Measurements from ENCODE around the gene KRIT1. TPM values are rescaled to one million over a fixed set of nuclear protein-coding genes. Genes with fewer than 3 reads are reported as not detected.

Gene KRIT1
- polyA plus RNA-seq, 1 of the 3 experiments (the other 2 are of a cell fraction) = 38.5 TPM

- TF ChIP-seq ZBTB33 (IDR thresholded peaks at IDR 0.05; ENCODE audit: borderline replicate concordance, low read depth) (no peak), IRF3 (IDR thresholded peaks at IDR 0.05; ENCODE audit: low read depth, low read length) (no peak), GABPA (IDR thresholded peaks at IDR 0.05; ENCODE audit: low read depth) (no peak)
Measured at GRCh38 chr7:92266415-92267241, 20.9 kb upstream of the KRIT1 start (continued).

- CTCF ChIA-PET = no interaction called here
- H3K4me2 ChIP-seq = no peak overlapping the region
- no peak overlapping the region for H3K27ac ChIP-seq (ENCODE audit: low read depth in 2 of 2, low read length in 1 of 2)
Measured at GRCh38 chr7:92260248-92260781, 14.6 kb upstream of the KRIT1 start.

GRCh38 chr7:92259610-92260247 is 14.0 kb upstream of the KRIT1 start:
- Histone ChIP-seq H3K79me2 (ENCODE audit: insufficient read depth) (peaks cover 98% of the 10 kb centered on the region), H4K20me1 (ENCODE audit: insufficient read depth) (peaks cover 22% of the 10 kb centered on the region; the same call in 1 of the 2 replicates), H3K27ac (ENCODE audit: low read depth in 2 of 2, low read length in 1 of 2) (no peak overlapping the region), H3K27me3 (ENCODE audit: insufficient read depth) (no peaks in the 10 kb centered on the region), H3K9me2 (no peaks in the 10 kb centered on the region), H3K4me2 (no peak overlapping the region), H3K4me3 (ENCODE audit: low read depth in 2 of 2, low read length in 1 of 2) (no peak overlapping the region), H3F3A (replicated peaks; ENCODE audit: insufficient read depth) (peaks cover 13% of the 10 kb centered on the region), H3K36me3 (replicated peaks in 1 of 2; ENCODE audit: control insufficient read depth in 1 of 2, insufficient read depth in 2 of 2, low read length in 1 of 2) (peaks cover 4 to 23% of the 10 kb centered on the region in 2 experiments), H2AFZ (ENCODE audit: low read depth) (no peak overlapping the region), H3K9ac (no peak overlapping the region), H3K4me1 (ENCODE audit: control insufficient read depth in 1 of 2, insufficient read depth in 2 of 2, low read depth in 1 of 2, low read length in 1 of 2) (no peaks in the 10 kb centered on the region; a peak in 1 of 4 replicates), H3K9me3 (peaks cover 15% of the 10 kb centered on the region)
- ChIA-PET CTCF (interaction anchor here (1.2 kb wide), 1 partner anchor 19 kb away, joined by 3 read pairs; no protein-coding TSS in a partner anchor), POLR2A (no interaction called here)
- no peak for DNase-seq
- 92% methylated on average over 2 of the region's 2 CpGs for WGBS (ENCODE audit: low lambda C conversion rate)
- TF ChIP-seq GATA2 (CRISPR knock-in tag; IDR thresholded peaks at IDR 0.05) = no peak
- no peak for TF ChIP-seq CHD2 (IDR thresholded peaks at IDR 0.05; ENCODE audit: low read length, partially characterized antibody)
- TF ChIP-seq REST (IDR thresholded peaks at IDR 0.05; ENCODE audit: low read depth, low read length) = no peak
- no peak for TF ChIP-seq TEAD4 (IDR thresholded peaks at IDR 0.05; ENCODE audit: borderline replicate concordance, insufficient read depth)
- no peak for TF ChIP-seq FOXJ3 (CRISPR knock-in tag; IDR thresholded peaks at IDR 0.05)
- TF ChIP-seq EP300 (IDR thresholded peaks at IDR 0.05; ENCODE audit: borderline replicate concordance in 1 of 2, low read depth in 1 of 2, low read length in 1 of 2) = no peak
- TF ChIP-seq IRF3 (IDR thresholded peaks at IDR 0.05; ENCODE audit: low read depth, low read length) = no peak
- no peak for TF ChIP-seq JUND (IDR thresholded peaks at IDR 0.05)
- no peak for TF ChIP-seq SIN3A (IDR thresholded peaks at IDR 0.05; ENCODE audit: borderline replicate concordance, low read depth, low read length)
- no peak for TF ChIP-seq MEF2A (IDR thresholded peaks at IDR 0.05; ENCODE audit: borderline replicate concordance, low read depth)
- no peak for TF ChIP-seq RFX5 (IDR thresholded peaks at IDR 0.05; ENCODE audit: low read length)

More at GRCh38 chr7:92260248-92260781, 14.6 kb upstream of the KRIT1 start:
- 81% methylated on average over 7 of the region's 7 CpGs for WGBS (ENCODE audit: low lambda C conversion rate)
- TF ChIP-seq FOXJ3 (CRISPR knock-in tag; IDR thresholded peaks at IDR 0.05) (no peak), FOSL2 (IDR thresholded peaks at IDR 0.05; ENCODE audit: borderline replicate concordance, low read depth) (peak; percentile 48; the same call in 1 of the 2 replicates)
- H3K4me3 ChIP-seq (ENCODE audit: low read depth in 2 of 2, low read length in 1 of 2) = no peak overlapping the region
- no peaks in the 10 kb centered on the region for H3K9me2 ChIP-seq
- H2AFZ ChIP-seq (ENCODE audit: low read depth) = no peak overlapping the region
- peaks cover 15% of the 10 kb centered on the region for H3K9me3 ChIP-seq
- no peak for DNase-seq
- POLR2A ChIA-PET = no interaction called here
- peaks cover 4 to 23% of the 10 kb centered on the region in 2 experiments for H3K36me3 ChIP-seq (replicated peaks in 1 of 2; ENCODE audit: control insufficient read depth in 1 of 2, insufficient read depth in 2 of 2, low read length in 1 of 2)
- no peak overlapping the region for H3K9ac ChIP-seq
- H3F3A ChIP-seq (replicated peaks; ENCODE audit: insufficient read depth) = peaks cover 7% of the 10 kb centered on the region
- peaks cover 98% of the 10 kb centered on the region for H3K79me2 ChIP-seq (ENCODE audit: insufficient read depth)
- H3K27me3 ChIP-seq (ENCODE audit: insufficient read depth) = no peaks in the 10 kb centered on the region
- 0 out of 2 replicates have a peak, but pooled peaks cover 17% of the 10 kb centered on the region for H4K20me1 ChIP-seq (ENCODE audit: insufficient read depth)
- H3K4me1 ChIP-seq (ENCODE audit: control insufficient read depth in 1 of 2, insufficient read depth in 2 of 2, low read depth in 1 of 2, low read length in 1 of 2) = no peaks in the 10 kb centered on the region; a peak in 1 of 4 replicates
